ENCODE data around the gene PADI1.
"Not testable (repeated sequence)": the region's sequence is repeated elsewhere in the genome, so short reads cannot be mapped to it uniquely, and the experiment has no call there.

The PADI1 gene

GRCh38 chr1:17235135-17235885, 30.4 kb downstream of the PADI1 start:
- no peak overlapping the region for H3K9ac ChIP-seq (ENCODE audit: low read length)
- no peaks in the 10 kb centered on the region for H3K36me3 ChIP-seq (ENCODE audit: control insufficient read depth, insufficient read depth, low read length, severe bottlenecking)
- no peaks in the 10 kb centered on the region for H3K9me3 ChIP-seq (ENCODE audit: control insufficient read depth, low read length)
- H3K4me1 ChIP-seq (ENCODE audit: control insufficient read depth, insufficient read depth, low read length): peaks cover 19% of the 10 kb centered on the region
- H3K27me3 ChIP-seq (replicated peaks; ENCODE audit: control insufficient read depth, insufficient read depth, low read length): peaks cover 18% of the 10 kb centered on the region
- no peak overlapping the region for H3K4me3 ChIP-seq (ENCODE audit: low read length)
- no peak for DNase-seq (ENCODE audit: low read depth)

DNA sequence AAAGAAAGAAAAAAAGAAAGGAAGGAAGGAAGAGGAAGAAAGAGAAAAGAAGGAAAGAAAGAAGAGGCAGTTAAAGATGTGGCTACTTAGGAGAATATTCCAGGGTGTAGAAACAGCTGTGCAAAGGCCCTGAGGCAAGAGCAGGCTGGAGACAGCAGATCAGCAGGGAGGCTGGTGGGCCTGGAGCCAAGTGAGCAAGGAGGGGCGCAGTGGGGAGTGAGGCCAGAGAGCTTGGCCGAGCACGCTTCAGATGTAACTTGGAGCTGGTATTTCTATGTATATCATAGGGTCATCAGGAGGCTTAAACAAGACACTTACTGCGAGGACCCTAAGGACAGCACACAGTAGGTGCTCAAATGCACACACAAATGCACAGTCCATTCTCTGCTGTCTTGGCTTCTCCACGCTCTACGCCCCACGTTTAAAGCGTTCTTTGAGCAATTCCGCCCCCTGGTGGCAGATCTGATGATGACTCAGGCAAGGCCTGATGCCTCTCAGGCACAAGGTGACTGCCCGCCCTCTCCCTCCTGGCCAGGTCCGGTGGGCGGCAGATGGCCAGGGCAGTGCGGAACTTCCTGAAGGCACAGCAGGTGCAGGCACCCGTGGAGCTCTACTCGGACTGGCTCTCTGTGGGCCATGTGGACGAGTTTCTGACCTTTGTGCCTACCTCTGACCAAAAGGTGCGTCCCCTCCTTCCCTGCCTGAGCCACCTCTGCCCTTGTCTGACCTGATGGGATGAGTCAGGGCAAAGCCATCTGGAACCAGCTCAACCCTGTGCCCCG, 32.0 kb downstream of the PADI1 start:
- peaks cover 32% of the 10 kb centered on the region for H3K27me3 ChIP-seq (replicated peaks; ENCODE audit: control insufficient read depth, insufficient read depth, low read length)
- DNase-seq (ENCODE audit: low read depth): peak; percentile 96
- no peaks in the 10 kb centered on the region for H3K9me3 ChIP-seq (ENCODE audit: control insufficient read depth, low read length)
- H3K4me3 ChIP-seq (ENCODE audit: low read length): no peak overlapping the region
- peaks cover 19% of the 10 kb centered on the region for H3K4me1 ChIP-seq (ENCODE audit: control insufficient read depth, insufficient read depth, low read length)
- H3K9ac ChIP-seq (ENCODE audit: low read length): no peak overlapping the region
- H3K36me3 ChIP-seq (ENCODE audit: control insufficient read depth, insufficient read depth, low read length, severe bottlenecking): no peaks in the 10 kb centered on the region

DNA sequence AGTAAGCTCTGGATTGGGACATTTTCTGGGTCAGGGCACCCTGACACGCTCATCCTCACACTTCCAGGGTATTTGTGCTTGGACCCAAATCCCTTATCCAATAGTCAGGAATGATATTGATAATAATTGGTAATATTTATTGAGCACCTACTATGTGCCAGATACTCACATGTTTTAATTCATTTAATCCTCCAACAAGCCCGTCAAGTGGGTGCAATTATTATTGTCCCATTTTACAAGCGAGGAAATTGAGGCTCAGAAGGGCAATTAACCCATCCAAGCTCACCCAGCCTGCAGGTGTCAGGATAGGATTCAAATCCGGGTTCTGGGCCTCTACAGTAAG, 32.6 kb downstream of the PADI1 start:
- H3K27me3 ChIP-seq (replicated peaks; ENCODE audit: control insufficient read depth, insufficient read depth, low read length): peaks cover 38% of the 10 kb centered on the region
- H3K4me1 ChIP-seq (ENCODE audit: control insufficient read depth, insufficient read depth, low read length): peaks cover 15% of the 10 kb centered on the region
- no peaks in the 10 kb centered on the region for H3K36me3 ChIP-seq (ENCODE audit: control insufficient read depth, insufficient read depth, low read length, severe bottlenecking)
- H3K4me3 ChIP-seq (ENCODE audit: low read length): no peak overlapping the region
- H3K9me3 ChIP-seq (ENCODE audit: control insufficient read depth, low read length): no peaks in the 10 kb centered on the region
- no peak overlapping the region for H3K9ac ChIP-seq (ENCODE audit: low read length)
- DNase-seq (ENCODE audit: low read depth): no peak

- no peaks in the 10 kb centered on the region for H3K4me1 ChIP-seq (ENCODE audit: control insufficient read depth, insufficient read depth, low read length)
- H3K36me3 ChIP-seq (ENCODE audit: control insufficient read depth, insufficient read depth, low read length, severe bottlenecking): no peaks in the 10 kb centered on the region
- no peak overlapping the region for H3K4me3 ChIP-seq (ENCODE audit: low read length)
- DNase-seq (ENCODE audit: low read depth): peak; percentile 66
- peaks cover 45% of the 10 kb centered on the region for H3K27me3 ChIP-seq (replicated peaks; ENCODE audit: control insufficient read depth, insufficient read depth, low read length)
- H3K9ac ChIP-seq (ENCODE audit: low read length): no peak overlapping the region
- H3K9me3 ChIP-seq (ENCODE audit: control insufficient read depth, low read length): no peaks in the 10 kb centered on the region
Observed at GRCh38 chr1:17239420-17239819, 34.5 kb downstream of the PADI1 start.

- peaks cover 56% of the 10 kb centered on the region for H3K27me3 ChIP-seq (replicated peaks; ENCODE audit: control insufficient read depth, insufficient read depth, low read length)
- H3K4me1 ChIP-seq (ENCODE audit: control insufficient read depth, insufficient read depth, low read length); H3K36me3 ChIP-seq (ENCODE audit: control insufficient read depth, insufficient read depth, low read length, severe bottlenecking); H3K9me3 ChIP-seq (ENCODE audit: control insufficient read depth, low read length); H3K9ac ChIP-seq (ENCODE audit: low read length); H3K4me3 ChIP-seq (ENCODE audit: low read length); DNase-seq (ENCODE audit: low read depth): not testable (repeated sequence)
Observed at GRCh38 chr1:17241011-17241779, 36.3 kb downstream of the PADI1 start.

DNA sequence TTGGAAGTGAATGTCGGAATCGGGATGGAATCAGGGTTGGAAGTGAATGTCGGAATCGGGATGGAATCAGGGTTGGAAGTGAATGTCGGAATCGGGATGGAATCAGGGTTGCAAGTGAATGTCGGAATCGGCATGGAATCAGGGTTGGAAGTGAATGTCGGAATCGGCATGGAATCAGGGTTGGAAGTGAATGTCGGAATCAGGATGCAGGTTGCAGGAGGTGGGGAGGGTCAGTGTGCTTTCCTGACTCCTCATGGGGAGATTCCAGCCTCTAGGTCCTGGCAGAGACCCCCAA, 36.8 kb downstream of the PADI1 start:
- not testable (repeated sequence) for DNase-seq (ENCODE audit: low read depth); H3K9ac ChIP-seq (ENCODE audit: low read length); H3K36me3 ChIP-seq (ENCODE audit: control insufficient read depth, insufficient read depth, low read length, severe bottlenecking); H3K9me3 ChIP-seq (ENCODE audit: control insufficient read depth, low read length); H3K4me3 ChIP-seq (ENCODE audit: low read length); H3K4me1 ChIP-seq (ENCODE audit: control insufficient read depth, insufficient read depth, low read length)
- H3K27me3 ChIP-seq (replicated peaks; ENCODE audit: control insufficient read depth, insufficient read depth, low read length): peaks cover 61% of the 10 kb centered on the region

DNA sequence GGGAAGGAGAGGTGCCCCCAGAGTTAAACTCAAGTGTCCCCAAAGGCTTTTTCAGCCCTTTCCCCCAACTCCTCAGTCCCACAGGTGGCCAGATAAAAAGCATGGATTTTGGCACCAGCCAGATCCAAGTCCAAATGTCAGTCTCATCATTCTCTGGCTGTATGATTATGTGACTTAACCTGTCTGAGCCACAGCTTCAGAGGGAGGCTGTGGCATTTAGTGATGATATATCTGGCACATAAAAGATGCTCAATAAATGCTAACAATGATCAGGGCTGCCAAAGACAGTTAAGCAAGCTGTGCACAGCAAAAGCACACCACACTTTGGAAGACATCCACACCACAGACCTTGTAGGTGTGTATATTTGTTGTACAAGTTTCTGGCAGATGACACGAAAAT, 38.3 kb downstream of the PADI1 start:
- Histone ChIP-seq H3K27me3 (replicated peaks; ENCODE audit: control insufficient read depth, insufficient read depth, low read length) (peaks cover 70% of the 10 kb centered on the region), H3K9ac (ENCODE audit: low read length) (no peak overlapping the region), H3K36me3 (ENCODE audit: control insufficient read depth, insufficient read depth, low read length, severe bottlenecking) (no peaks in the 10 kb centered on the region), H3K4me1 (ENCODE audit: control insufficient read depth, insufficient read depth, low read length) (no peaks in the 10 kb centered on the region), H3K9me3 (ENCODE audit: control insufficient read depth, low read length) (no peaks in the 10 kb centered on the region), H3K4me3 (ENCODE audit: low read length) (no peak overlapping the region)
- no peak for DNase-seq (ENCODE audit: low read depth)

DNA sequence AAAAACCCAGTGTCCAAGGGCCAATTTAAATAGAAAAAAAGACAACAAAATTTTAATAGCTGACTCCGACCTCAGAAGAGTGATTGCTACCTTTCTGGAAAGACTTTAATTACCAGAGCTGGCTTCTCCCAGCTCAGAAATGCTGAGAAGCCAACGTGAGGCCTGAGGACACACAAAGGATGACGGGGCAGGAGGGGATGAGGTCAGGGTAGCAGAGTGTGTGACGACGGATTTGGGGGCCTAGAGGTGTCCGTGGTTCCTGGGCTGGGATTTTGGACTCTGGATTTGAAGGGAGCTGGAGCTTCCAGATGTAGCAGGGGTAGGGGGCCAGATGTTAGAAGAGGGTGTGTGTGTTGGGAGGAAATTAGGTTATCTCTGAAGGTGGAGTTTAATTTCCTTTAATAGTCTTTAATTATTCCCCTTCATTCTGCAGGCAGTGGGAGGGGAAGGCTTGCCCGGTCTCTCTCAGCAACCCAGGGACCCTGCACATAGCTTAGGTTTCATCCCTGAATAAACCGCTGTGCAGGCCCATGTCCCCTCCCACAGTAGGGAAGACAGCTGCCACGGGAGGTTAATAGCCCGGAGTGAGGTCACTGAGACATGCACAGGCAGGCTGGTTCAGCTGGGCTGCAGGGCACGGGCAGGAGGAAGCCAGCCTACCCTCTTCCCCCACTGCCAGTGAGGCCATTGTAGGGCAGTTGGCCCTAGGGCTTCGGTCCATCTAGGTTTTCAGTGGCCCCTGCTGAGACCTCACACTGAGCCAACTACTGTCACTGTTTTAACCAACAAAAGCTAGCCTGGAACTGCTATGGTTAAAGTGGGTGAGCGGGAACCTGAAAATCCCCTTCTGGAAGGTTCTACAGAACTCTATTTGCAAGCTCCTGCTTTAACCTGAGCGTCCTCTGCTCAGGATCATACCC, 40.2 kb downstream of the PADI1 start:
- Histone ChIP-seq H3K27me3 (replicated peaks; ENCODE audit: control insufficient read depth, insufficient read depth, low read length) (peaks cover 63% of the 10 kb centered on the region), H3K9me3 (ENCODE audit: control insufficient read depth, low read length) (no peaks in the 10 kb centered on the region), H3K9ac (ENCODE audit: low read length) (no peak overlapping the region), H3K36me3 (ENCODE audit: control insufficient read depth, insufficient read depth, low read length, severe bottlenecking) (no peaks in the 10 kb centered on the region), H3K4me3 (ENCODE audit: low read length) (no peak overlapping the region), H3K4me1 (ENCODE audit: control insufficient read depth, insufficient read depth, low read length) (no peaks in the 10 kb centered on the region)
- no peak for DNase-seq (ENCODE audit: low read depth)

- peaks cover 62% of the 10 kb centered on the region for H3K27me3 ChIP-seq (replicated peaks; ENCODE audit: control insufficient read depth, insufficient read depth, low read length)
- no peak overlapping the region for H3K9ac ChIP-seq (ENCODE audit: low read length)
- H3K36me3 ChIP-seq (ENCODE audit: control insufficient read depth, insufficient read depth, low read length, severe bottlenecking): no peaks in the 10 kb centered on the region
- H3K4me3 ChIP-seq (ENCODE audit: low read length): no peak overlapping the region
- no peak for DNase-seq (ENCODE audit: low read depth)
- H3K9me3 ChIP-seq (ENCODE audit: control insufficient read depth, low read length): no peaks in the 10 kb centered on the region
- no peaks in the 10 kb centered on the region for H3K4me1 ChIP-seq (ENCODE audit: control insufficient read depth, insufficient read depth, low read length)
Observed at GRCh38 chr1:17245816-17246325, 40.9 kb downstream of the PADI1 start.

DNA sequence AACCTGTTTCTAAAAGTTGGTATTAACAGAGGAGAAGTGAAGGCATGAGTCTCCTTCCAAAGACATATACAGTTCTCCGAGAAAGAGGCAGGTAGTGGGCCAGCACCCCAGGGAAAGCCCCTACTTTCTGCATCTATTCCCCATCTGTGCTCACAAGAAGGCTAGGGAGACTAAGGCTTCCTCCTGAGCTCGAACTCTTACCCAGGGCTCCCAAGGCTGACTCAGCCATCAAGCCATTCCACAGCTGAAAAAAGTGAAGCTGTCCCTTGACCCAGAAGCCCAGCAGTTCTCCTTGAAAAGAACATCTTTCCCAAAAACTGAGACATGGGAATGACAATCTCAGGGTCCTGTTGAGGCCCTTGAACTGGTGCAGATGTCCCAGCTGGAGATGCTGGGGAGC, 42.0 kb downstream of the PADI1 start:
- no peak overlapping the region for H3K9ac ChIP-seq (ENCODE audit: low read length)
- no peak for DNase-seq (ENCODE audit: low read depth)

More for the DNA sequence above, 42.0 kb downstream of the PADI1 start:
- Histone ChIP-seq H3K9me3 (ENCODE audit: control insufficient read depth, low read length) (no peaks in the 10 kb centered on the region), H3K4me1 (ENCODE audit: control insufficient read depth, insufficient read depth, low read length) (no peaks in the 10 kb centered on the region), H3K27me3 (replicated peaks; ENCODE audit: control insufficient read depth, insufficient read depth, low read length) (peaks cover 57% of the 10 kb centered on the region), H3K4me3 (ENCODE audit: low read length) (no peak overlapping the region), H3K36me3 (ENCODE audit: control insufficient read depth, insufficient read depth, low read length, severe bottlenecking) (no peaks in the 10 kb centered on the region)

Measured in adipocyte (in vitro differentiated cells).